ENCODE results near the gene CFAP251.

DNA sequence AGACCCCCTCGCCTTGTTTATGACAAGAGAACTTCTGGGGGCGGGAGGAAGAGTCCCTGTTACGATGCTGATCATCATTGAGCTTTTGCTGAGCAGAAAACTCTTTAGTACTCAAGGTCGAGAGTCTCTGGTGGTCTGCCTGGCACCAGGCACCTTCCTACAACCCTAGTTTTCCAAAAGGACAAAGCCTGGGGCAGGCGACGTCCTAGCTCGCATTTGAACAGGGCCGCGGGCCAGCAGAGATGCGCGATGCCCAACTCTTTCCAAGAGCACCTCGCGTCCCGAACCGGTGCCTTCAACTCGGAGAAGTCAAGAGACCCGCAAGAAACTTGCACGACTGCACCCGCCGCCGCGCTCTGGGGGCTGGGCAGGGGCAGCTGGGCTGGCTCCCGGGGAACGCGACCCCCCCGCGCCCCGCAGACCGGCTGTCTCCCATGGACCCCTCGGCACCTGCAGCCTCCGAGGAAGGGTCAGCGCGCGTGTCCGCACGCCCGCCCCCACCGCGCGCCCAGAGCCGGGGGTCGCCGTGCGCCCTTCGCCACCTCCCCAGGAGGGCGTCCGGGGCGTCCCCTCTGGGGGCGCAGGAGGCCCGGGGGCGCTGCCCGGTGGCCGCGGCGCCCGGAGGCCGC lies 102.9 kb downstream of the CFAP251 start:
- TF ChIP-seq POLR2A (IDR thresholded peaks at IDR 0.05; ENCODE audit: borderline replicate concordance, extremely low read depth, insufficient read depth, insufficient read length) (peak; percentile 43), YY1 (IDR thresholded peaks at IDR 0.05; ENCODE audit: extremely low read depth, insufficient replicate concordance, low read depth, low read length) (no peak)
- TF ChIP-seq, protein P1, sequence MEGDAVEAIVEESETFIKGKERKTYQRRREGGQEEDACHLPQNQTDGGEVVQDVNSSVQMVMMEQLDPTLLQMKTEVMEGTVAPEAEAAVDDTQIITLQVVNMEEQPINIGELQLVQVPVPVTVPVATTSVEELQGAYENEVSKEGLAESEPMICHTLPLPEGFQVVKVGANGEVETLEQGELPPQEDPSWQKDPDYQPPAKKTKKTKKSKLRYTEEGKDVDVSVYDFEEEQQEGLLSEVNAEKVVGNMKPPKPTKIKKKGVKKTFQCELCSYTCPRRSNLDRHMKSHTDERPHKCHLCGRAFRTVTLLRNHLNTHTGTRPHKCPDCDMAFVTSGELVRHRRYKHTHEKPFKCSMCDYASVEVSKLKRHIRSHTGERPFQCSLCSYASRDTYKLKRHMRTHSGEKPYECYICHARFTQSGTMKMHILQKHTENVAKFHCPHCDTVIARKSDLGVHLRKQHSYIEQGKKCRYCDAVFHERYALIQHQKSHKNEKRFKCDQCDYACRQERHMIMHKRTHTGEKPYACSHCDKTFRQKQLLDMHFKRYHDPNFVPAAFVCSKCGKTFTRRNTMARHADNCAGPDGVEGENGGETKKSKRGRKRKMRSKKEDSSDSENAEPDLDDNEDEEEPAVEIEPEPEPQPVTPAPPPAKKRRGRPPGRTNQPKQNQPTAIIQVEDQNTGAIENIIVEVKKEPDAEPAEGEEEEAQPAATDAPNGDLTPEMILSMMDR (IDR thresholded peaks at IDR 0.05 in 2 of 3, conservative IDR thresholded peaks at IDR 0.05 in 1 of 3; ENCODE audit: borderline replicate concordance in 1 of 3, insufficient read depth in 1 of 3, low read depth in 2 of 3, low read length in 2 of 3): no peak
- TF ChIP-seq, protein P2, sequence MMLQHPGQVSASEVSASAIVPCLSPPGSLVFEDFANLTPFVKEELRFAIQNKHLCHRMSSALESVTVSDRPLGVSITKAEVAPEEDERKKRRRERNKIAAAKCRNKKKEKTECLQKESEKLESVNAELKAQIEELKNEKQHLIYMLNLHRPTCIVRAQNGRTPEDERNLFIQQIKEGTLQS (IDR thresholded peaks at IDR 0.05): no peak

All from HCT116 (cell line).